Bronchial epithelial cell (primary cell): ENCODE measurements around the gene CD302. TPM values are rescaled to one million over a fixed set of nuclear protein-coding genes. Genes with fewer than 3 reads are reported as not detected.
A peak's percentile ranks its signal among the peaks of the same experiment; 100 is the strongest.

Experiments used
- DNase-seq: peaks from one replicate; pipeline ENCODE4 v3.0.0-alpha.2; 2010; ENCODE audit warnings: low read depth
- FAIRE-seq: peaks from 2 replicates; lab custom pipeline; 2011; peaks lifted over from hg19 to GRCh38; lab: Jason Lieb, UNC
- H3K27me3 ChIP-seq: 2 replicates; pipeline ENCODE4 v1.5.1; 2011; ENCODE audit warnings: low read length; ENCODE audit not compliant: control insufficient read depth, insufficient read depth
- H3K36me3 ChIP-seq: 2 replicates; pipeline ENCODE4 v1.5.1; 2011; ENCODE audit warnings: low read length; ENCODE audit not compliant: control insufficient read depth, insufficient read depth
- H3K4me3 ChIP-seq: 2 replicates; pipeline ENCODE4 v1.5.1; 2011; ENCODE audit warnings: mild to moderate bottlenecking, low read depth, low read length, control low read depth
- total RNA-seq: library from RNA; depleted of rRNA; stranded (reverse); fragments of >200 nt; gene quantifications from 2 replicates; pipeline ENCODE4 v1.2.1, GENCODE V29; 2014
- TF ChIP-seq, protein P1 (sequence below): IDR thresholded peaks from 2 replicates; pipeline ENCODE4 v1.5.1; 2011; ENCODE audit warnings: mild to moderate bottlenecking, moderate library complexity, low read length, control low read depth, inconsistent platforms; ENCODE audit not compliant: insufficient read depth, severe bottlenecking

CD302 gene
- total RNA-seq, 1 donor from 2014 or later: 0.26 TPM

DNA sequence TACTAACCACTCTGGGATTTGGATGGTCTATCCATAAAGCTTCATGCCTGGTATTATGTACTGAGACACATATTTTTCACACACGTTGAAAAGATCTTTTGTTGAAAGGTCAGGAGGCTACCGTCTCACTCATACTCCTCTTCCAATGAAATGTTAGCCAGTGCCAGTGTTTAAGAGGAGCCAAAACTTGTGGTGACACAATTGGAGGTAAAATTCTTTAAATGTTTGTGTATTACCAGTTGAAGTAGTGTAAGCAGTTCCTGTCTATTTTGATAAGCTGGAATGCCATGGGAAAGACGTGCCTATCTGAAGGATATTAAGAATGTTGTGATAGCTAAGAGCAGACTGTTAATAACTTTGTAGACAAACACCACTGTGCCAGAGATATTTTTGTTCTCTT, 53.6 kb downstream of the CD302 start:
- Histone ChIP-seq H3K4me3 (no peak overlapping the region), H3K36me3 (peaks cover 14% of the 10 kb centered on the region)
- TF ChIP-seq, protein P1, sequence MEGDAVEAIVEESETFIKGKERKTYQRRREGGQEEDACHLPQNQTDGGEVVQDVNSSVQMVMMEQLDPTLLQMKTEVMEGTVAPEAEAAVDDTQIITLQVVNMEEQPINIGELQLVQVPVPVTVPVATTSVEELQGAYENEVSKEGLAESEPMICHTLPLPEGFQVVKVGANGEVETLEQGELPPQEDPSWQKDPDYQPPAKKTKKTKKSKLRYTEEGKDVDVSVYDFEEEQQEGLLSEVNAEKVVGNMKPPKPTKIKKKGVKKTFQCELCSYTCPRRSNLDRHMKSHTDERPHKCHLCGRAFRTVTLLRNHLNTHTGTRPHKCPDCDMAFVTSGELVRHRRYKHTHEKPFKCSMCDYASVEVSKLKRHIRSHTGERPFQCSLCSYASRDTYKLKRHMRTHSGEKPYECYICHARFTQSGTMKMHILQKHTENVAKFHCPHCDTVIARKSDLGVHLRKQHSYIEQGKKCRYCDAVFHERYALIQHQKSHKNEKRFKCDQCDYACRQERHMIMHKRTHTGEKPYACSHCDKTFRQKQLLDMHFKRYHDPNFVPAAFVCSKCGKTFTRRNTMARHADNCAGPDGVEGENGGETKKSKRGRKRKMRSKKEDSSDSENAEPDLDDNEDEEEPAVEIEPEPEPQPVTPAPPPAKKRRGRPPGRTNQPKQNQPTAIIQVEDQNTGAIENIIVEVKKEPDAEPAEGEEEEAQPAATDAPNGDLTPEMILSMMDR: no peak

DNA sequence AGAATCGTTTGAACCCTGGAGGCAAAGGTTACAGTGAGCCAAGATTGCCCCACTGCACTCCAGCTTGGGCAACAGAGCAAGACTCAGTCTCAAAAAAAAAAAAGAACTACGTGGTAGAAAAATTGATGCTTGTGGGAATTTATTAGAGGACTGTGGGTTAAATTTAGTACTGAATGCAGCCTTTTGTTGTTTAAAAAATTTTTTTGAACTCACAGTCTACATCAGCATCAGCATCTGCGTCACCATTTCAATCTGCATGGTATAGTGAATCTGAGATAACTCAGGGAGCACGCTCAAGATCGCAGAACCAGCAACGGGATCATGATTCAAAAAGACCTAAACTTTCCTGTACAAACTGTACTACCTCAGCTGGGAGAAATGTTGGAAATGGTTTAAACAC, 55.2 kb downstream of the CD302 start:
- DNase-seq (no peak), FAIRE-seq (no peak)
- TF ChIP-seq, protein P1: no peak
- Histone ChIP-seq H3K36me3 (peaks cover 20% of the 10 kb centered on the region), H3K27me3 (no peaks in the 10 kb centered on the region), H3K4me3 (no peak overlapping the region)

More for the DNA sequence above, 53.6 kb downstream of the CD302 start:
- DNase-seq (no peak), FAIRE-seq (peak; percentile 13)
- no peaks in the 10 kb centered on the region for H3K27me3 ChIP-seq

DNA sequence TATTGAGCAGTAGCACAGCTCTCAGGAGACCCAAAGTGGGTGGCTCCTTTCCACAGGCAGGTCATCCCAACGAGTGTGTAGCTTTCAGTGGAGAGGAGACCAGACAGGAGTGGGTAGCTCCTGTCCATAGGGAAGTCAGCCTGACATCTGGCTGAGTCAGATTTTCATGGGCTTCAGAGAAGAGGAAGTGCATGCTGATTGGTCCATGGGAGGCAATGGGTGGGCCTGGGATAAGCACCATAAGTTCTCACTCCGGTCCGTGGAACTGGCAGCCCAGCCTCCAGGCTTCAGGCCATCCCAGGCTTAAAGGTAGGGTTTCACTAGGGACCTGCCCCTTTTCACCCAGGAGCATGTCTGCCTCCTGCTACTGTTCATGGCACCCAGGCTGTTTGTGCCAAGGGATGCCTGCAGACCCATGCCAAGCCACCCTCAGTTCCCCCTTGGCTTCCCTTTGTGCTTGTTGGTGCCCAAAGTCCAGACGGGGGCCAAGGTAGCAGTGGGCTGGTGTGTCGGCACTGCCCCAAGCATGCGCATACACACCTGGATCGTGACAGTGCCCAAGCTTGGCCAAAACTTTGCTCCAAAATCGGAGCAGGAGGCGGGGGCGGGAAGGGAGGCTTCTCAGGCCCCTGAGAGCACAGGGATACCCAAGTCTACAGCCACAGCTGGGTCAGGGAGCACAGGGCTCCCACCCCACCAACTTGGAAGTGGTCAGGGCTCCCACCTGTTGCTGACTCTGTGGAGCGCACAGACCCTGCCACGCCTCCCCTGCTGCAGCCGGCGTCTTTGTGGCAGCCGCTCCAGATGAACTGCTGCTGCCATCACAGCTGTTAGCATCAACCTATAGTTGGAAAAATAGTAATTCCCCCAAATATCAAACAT, 59.3 kb downstream of the CD302 start:
- no peak for DNase-seq
- TF ChIP-seq, protein P1: no peak
- H3K4me3 ChIP-seq: no peak overlapping the region
- no peaks in the 10 kb centered on the region for H3K27me3 ChIP-seq
- FAIRE-seq: no peak
- peaks cover 21% of the 10 kb centered on the region for H3K36me3 ChIP-seq

DNA sequence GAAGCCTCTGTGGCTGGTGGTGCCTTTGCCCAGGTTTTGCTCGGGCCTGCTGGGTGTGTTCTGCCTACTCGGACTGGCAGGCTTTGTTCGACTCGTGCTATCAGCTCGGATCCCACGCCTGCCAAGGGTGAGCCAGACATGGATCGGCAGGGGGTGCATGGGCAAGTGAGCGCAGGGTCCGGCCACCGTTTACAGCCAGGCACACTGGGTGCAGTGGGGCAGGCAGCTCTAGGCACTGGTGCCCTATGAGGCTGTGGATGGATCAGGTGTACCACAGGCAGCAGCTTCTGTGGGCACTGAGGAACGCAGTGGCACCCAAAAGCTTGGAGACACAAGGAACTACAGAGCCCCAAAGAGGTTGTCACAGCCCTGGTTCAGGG, 60.1 kb downstream of the CD302 start:
- TF ChIP-seq, protein P1: no peak
- no peak for DNase-seq
- Histone ChIP-seq H3K4me3 (no peak overlapping the region), H3K36me3 (peaks cover 22% of the 10 kb centered on the region), H3K27me3 (no peaks in the 10 kb centered on the region)
- FAIRE-seq: no peak

DNA sequence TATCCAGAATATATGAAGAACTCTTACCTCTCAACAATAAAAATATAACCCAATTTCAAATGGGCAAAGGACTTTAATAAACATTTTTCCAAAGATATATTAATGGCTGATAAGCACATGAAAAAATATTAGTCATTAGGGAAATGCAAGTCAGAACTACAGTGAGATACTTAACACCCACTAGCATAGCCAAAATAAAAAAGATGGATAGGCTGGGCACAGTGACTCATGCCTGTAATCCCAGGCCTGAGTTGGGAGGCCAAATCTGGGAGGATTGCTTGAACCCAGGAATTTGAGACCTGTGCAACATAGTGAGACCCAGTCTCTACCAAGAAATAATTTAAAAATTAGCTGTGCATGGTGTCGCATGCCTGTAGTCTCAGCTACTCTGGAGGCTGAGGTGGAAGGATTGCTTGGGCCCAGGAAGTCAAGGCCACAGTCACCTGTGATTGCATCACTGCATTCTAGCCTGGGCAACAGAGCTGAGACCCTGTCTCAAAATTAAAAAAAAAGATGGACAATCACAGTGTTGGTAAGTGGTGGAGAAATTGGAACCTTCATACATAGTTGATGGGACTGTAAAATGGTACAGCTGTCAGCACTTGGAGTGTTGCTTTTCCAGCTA, 60.6 kb downstream of the CD302 start:
- H3K4me3 ChIP-seq: no peak overlapping the region
- peaks cover 22% of the 10 kb centered on the region for H3K36me3 ChIP-seq
- TF ChIP-seq, protein P1: no peak
- no peak for FAIRE-seq
- H3K27me3 ChIP-seq: no peaks in the 10 kb centered on the region
- DNase-seq: peak; percentile 73
